Ascending aorta (tissue), 2 donors: Measurements from ENCODE around the gene ZDHHC17. TPM values are rescaled to one million over a fixed set of nuclear protein-coding genes. Genes with fewer than 3 reads are reported as not detected.

Experiments
- DNase-seq, 2 donors: peaks; one replicate each; pipeline ENCODE4 v3.0.0-alpha.2; 2019; ENCODE audit warnings: low spot score in 2 of 2
- H3K27ac ChIP-seq, 2 donors: fragments of 200-600 bp; sonication (generic); one replicate each; pipeline ENCODE4 v1.5.1; 2016 to 2017; ENCODE audit warnings: mild to moderate bottlenecking in 1 of 2
- H3K27me3 ChIP-seq: fragments of 200-600 bp; sonication (generic); one replicate; pipeline ENCODE4 v1.5.1; 2017
- H3K36me3 ChIP-seq, 2 donors: fragments of 200-600 bp; sonication (generic); one replicate each; pipeline ENCODE4 v1.5.1; 2016
- H3K4me1 ChIP-seq, 2 donors: fragments of 200-600 bp; sonication (generic); one replicate each; pipeline ENCODE4 v1.5.1; 2016 to 2017; ENCODE audit warnings: mild to moderate bottlenecking in 1 of 2
- H3K4me3 ChIP-seq, 2 donors: fragments of 200-600 bp; sonication (generic); one replicate each; pipeline ENCODE4 v1.5.1; 2016 to 2017; ENCODE audit warnings: mild to moderate bottlenecking in 1 of 2
- H3K9me3 ChIP-seq, 2 donors: fragments of 200-600 bp; sonication (generic); one replicate each; pipeline ENCODE4 v1.5.1; 2016
- CTCF ChIP-seq, 3 experiments: fragments of 200-600 bp in 2 of 3; fragments of 450-650 bp in 1 of 3; sonication (generic) in 2 of 3; IDR thresholded peaks; one replicate each; pipeline ENCODE4 v1.5.1; 2016 to 2019; ENCODE audit warnings: antibody characterized with exemption in 3 of 3, mild to moderate bottlenecking in 1 of 3, moderate library complexity in 1 of 3
- intact Hi-C: fragments of 100-400 bp; cut with DNase I; formaldehyde crosslinking; loops from one replicate; pipeline ENCODE4 v1.15.1; 2023
- total RNA-seq: library from RNA; depleted of rRNA; stranded (reverse); fragments of >200 nt; gene quantifications from one replicate; pipeline ENCODE4 v1.1.0, GENCODE V29; 2016

ZDHHC17 gene
- total RNA-seq, 1 donor from 2014 or later, result 24.3 TPM

DNA sequence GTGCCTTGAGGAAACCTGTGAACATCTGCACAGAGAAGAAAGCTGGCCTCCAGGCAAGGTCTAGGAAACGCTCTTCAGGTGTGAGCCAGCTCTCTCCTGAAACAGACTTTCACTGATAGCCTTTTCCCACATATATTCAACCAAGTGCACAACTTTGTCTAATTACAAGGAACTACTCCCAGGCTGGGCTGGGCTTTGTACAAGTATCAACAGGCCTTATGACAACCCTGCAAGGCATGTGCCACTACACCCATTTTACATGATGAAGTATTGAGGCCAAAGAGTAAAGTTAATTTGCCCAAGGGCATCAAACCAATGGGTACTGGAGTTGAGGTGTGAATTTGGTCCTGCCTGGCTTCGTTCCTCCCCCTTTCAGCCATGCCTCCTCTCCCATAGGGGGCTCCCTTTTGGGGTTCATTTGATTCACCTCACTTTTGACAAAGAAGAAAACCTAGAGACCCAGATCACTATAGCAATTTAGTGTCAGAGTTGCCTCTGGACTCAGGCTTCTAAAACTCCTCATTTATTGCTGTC is 112.8 kb downstream of the ZDHHC17 start:
- Histone ChIP-seq H3K9me3 (no peaks in the 10 kb centered on the region), H3K36me3 (no peaks in the 10 kb centered on the region), H3K4me3 (peak overlapping the region; percentile 27 to 70), H3K27ac (peak overlapping the region in 1 of 2 donors; percentile 27), H3K4me1 (peaks cover 0 to 33% of the 10 kb centered on the region in 2 donors), H3K27me3 (no peaks in the 10 kb centered on the region)
- DNase-seq, result no peak
- intact Hi-C loops, result no loop called here
- TF ChIP-seq CTCF (IDR thresholded peaks at IDR 0.05), result no peak

DNA sequence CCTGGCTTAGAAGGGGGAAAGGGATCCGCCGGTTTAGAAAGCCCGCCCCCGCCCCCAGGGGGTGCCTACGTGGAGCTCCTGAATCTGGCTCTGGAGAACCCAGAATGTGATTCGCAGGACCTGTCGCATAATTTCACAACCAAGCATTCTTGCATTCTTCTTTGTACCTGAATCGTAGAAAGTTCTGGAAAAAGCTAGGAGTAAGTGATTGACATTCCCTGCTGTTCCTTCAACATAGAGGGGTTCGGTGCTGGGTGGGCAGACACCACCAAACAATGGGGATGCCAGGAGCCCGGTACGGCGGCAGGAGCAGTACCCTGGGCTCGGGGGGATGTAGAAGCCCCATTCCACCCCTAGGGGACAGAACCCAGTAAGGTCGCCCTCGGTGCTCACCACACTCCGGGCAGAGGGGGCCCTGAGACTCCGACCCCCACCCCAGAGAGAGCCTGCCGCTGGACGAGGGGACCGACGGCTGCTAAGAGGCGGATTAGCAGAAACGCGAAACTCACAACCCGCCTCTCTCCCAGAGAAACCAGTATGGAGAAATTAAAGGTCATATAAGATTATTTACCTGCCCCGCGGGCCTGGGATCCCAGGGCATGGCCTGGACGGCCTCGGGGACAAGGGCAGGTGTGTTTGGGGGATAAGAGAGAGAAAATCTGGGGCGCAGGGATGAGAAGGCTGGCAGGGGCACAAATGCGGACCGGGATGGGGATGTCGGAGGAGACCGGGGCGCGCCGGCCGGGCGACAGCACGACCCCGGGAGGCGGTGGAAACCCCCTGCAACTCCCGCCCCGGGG is 114.4 kb downstream of the ZDHHC17 start:
- peak in 2 of 3 experiments; percentile 16 for TF ChIP-seq CTCF (IDR thresholded peaks at IDR 0.05)
- Histone ChIP-seq H3K36me3 (no peaks in the 10 kb centered on the region), H3K9me3 (no peaks in the 10 kb centered on the region), H3K27ac (peak overlapping the region; percentile 94 to 98), H3K4me1 (peaks cover 0 to 33% of the 10 kb centered on the region in 2 donors), H3K4me3 (peak overlapping the region; percentile 70 to 76), H3K27me3 (no peaks in the 10 kb centered on the region)
- intact Hi-C loops, result loop anchor here (1.0 to 2.0 kb wide), 5 partner anchors 37 to 793 kb away; partner anchors contain the start of genes NAP1L1 and ZDHHC17
- peak in 1 of 2 donors; percentile 67 for DNase-seq

GRCh38 chr12:76878899-76879709 is 115.2 kb downstream of the ZDHHC17 start, which contains the start of gene CSRP2:
TSS of gene CSRP2 (minus strand) at chr12:76879019. CDS start at chr12:76866260, 12,759 bp downstream.
- intact Hi-C loops, result loop anchor here (1.0 to 2.0 kb wide), 6 partner anchors 36 to 794 kb away; partner anchors contain the start of genes NAP1L1, OSBPL8 and ZDHHC17
- peak; percentile 83 to 96 for DNase-seq
- TF ChIP-seq CTCF (IDR thresholded peaks at IDR 0.05), result peak; percentile 18 to 36 (median 30)
- H3K27me3 ChIP-seq, result no peaks in the 10 kb centered on the region
- H3K36me3 ChIP-seq, result no peaks in the 10 kb centered on the region
- peaks cover 0 to 4% of the 10 kb centered on the region in 2 donors for H3K9me3 ChIP-seq
- H3K27ac ChIP-seq, result peak within 1 kb of the TSS; percentile 94 to 98
- peak within 1 kb of the TSS; percentile 70 to 76 for H3K4me3 ChIP-seq
- H3K4me1 ChIP-seq, result peaks cover 0 to 33% of the 10 kb centered on the region in 2 donors

DNA sequence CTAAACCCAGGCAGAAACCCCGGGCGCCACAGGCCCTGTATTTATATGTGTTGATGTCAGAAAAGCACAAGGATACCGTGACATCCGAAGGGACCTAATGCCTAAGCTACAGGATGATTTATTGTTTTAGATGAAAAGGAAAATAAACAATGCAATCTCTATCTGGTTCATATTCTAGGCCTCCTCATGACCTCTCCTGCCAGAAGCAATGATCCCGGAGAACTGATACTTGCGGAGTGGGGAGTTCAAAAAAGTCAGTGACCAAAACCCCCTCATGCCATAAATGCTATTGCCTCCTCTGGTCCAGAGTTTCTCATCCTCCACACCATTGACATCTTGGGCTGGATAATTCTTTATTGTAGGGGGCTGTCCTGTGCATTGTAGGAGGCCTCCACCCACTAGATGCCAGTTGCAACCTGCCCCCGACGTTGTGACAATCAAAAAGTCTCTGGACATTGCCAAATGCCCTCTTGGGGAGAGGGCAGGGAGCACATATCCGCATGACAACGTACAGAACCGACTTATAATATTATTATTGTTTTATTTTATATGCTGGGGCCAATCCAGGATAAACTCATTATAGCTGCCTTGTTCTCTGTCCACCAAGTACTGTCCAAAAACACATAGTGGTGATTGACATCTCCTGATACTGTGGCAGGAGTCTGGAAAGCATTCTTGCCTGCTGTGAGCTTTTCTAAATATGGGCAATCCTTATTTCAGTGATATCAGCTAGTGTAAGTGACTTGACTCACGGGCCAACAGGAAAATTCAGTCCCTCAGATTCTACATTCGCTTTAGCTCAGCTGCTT is 116.0 kb downstream of the ZDHHC17 start:
- TF ChIP-seq CTCF (IDR thresholded peaks at IDR 0.05), result peak in 1 of 3 experiments; percentile 9
- no peaks in the 10 kb centered on the region for H3K27me3 ChIP-seq
- peak overlapping the region; percentile 94 to 98 for H3K27ac ChIP-seq
- DNase-seq, result peak; percentile 18 to 79
- peak overlapping the region; percentile 70 to 76 for H3K4me3 ChIP-seq
- H3K4me1 ChIP-seq, result peaks cover 0 to 28% of the 10 kb centered on the region in 2 donors
- intact Hi-C loops, result loop anchor here (1.0 to 2.0 kb wide), 5 partner anchors 35 to 795 kb away; partner anchors contain the start of genes NAP1L1, OSBPL8 and ZDHHC17
- H3K36me3 ChIP-seq, result no peaks in the 10 kb centered on the region
- peaks cover 0 to 4% of the 10 kb centered on the region in 2 donors for H3K9me3 ChIP-seq
